NCI-H146 treated with DMSO at 0.1 percent for 48 hours (cell line): ENCODE measurements around the gene FAM25C.
"Not testable (repeated sequence)": the region's sequence is repeated elsewhere in the genome, so short reads cannot be mapped to it uniquely, and the experiment has no call there.

Source experiments
- DNase-seq: peaks from one replicate; lab custom pipeline; 2025; ENCODE audit not compliant: unreplicated experiment; lab: John Stamatoyannopoulos, UW

The FAM25C gene

GRCh38 chr10:47959677-47960076, 39.9 kb downstream of the FAM25C start:
- DNase-seq: not testable (repeated sequence)

GRCh38 chr10:47957158-47957557, 42.4 kb downstream of the FAM25C start:
- DNase-seq: not testable (repeated sequence)

- not testable (repeated sequence) for DNase-seq
These were observed 52.2 kb downstream of the FAM25C start for GRCh38 chr10:47947424-47947823.
